Ovary (tissue), 9 donors: ENCODE measurements around the gene TMEM143. TPM values are rescaled to one million over a fixed set of nuclear protein-coding genes. Genes with fewer than 3 reads are reported as not detected.

Source experiments
- DNase-seq, 5 donors: peaks; one replicate each; pipeline ENCODE4 v3.0.0-alpha.2; 2019 to 2020
- H3K27ac ChIP-seq, 2 donors: fragments of 200-600 bp; one replicate each; pipeline versions ENCODE4 v1.5.1 to v1.8.0; 2019 to 2022
- H3K27me3 ChIP-seq: fragments of 200-600 bp; one replicate; pipeline ENCODE4 v1.8.0; 2022
- H3K36me3 ChIP-seq: fragments of 200-600 bp; sonication (generic); one replicate; pipeline ENCODE4 v1.5.1; 2019
- H3K4me1 ChIP-seq: one replicate; pipeline ENCODE4 v1.8.1; 2013; ENCODE audit warnings: mild to moderate bottlenecking, moderate library complexity; ENCODE audit not compliant: insufficient read depth
- H3K4me3 ChIP-seq: fragments of 200-600 bp; sonication (generic); one replicate; pipeline ENCODE4 v1.5.1; 2017
- H3K9me3 ChIP-seq, 2 donors: fragments of 200-600 bp in 1 of 2; sonication (generic) in 1 of 2; one replicate each; pipeline versions ENCODE4 v1.5.1 to v1.8.1; 2013 to 2019; ENCODE audit warnings: mild to moderate bottlenecking in 1 of 2, moderate library complexity in 1 of 2
- CTCF ChIP-seq, 3 donors: fragments of 450-650 bp in 2 of 3; fragments of 200-600 bp in 1 of 3; IDR thresholded peaks; one replicate each; pipeline versions ENCODE4 v1.5.1 to v1.8.0; 2016 to 2022; ENCODE audit warnings: antibody characterized with exemption in 3 of 3, mild to moderate bottlenecking in 1 of 3
- EP300 ChIP-seq: sonication (generic); formaldehyde crosslinking; IDR thresholded peaks from one replicate; pipeline ENCODE4 v1.6.1; 2017; ENCODE audit warnings: antibody characterized with exemption
- POLR2A ChIP-seq: fragments of 450-650 bp; IDR thresholded peaks from one replicate; pipeline ENCODE4 v1.6.1; 2017; ENCODE audit warnings: antibody characterized with exemption, mild to moderate bottlenecking, moderate library complexity
- WGBS, 3 donors: extraction: QIAGEN DNeasy Blood & Tissue Kit in 1 of 3; methylation state at CpG; one replicate each; pipeline versions ENCODE4 v1.1.5 to v1.1.7; 2013 to 2017; 5-methylcytosine and 5-hydroxymethylcytosine counted together
- intact Hi-C, 4 donors: fragments of 100-400 bp; cut with DNase I; formaldehyde crosslinking; loops; one replicate each; pipeline versions ENCODE4 v1.11.0 to v1.15.1; 2022 to 2023
- polyA plus RNA-seq, 2 donors: library from polyadenylated mRNA; stranded (reverse); fragments of 200-250 nt in 1 of 2; fragments of 350-450 nt in 1 of 2; fragmentation: Illumina TruSeq in 1 of 2; extraction: RNeasy Lipid Tissue Mini Kit (QIAGEN cat#74804) in 1 of 2; gene quantifications; one replicate each; pipeline ENCODE4 v1.2.3, GENCODE V29; 2013 to 2014
- total RNA-seq, 7 donors: library from RNA; depleted of rRNA in 2 of 7; stranded (reverse); fragments of >200 nt in 2 of 7; fragmentation: NEBNext Ultra II Directional in 3 of 7; extraction: Animal tissue kit (Norgen Biotek cat#: 25700) in 3 of 7; gene quantifications; one replicate each; pipeline versions ENCODE4 v1.1.0 to v1.2.4, GENCODE V29; 2016 to 2023
- donor health status: DM: no; HTN: no; CAD: no; lungs with moderate emphysema.
- donor health status: DM: no; HTN: no; CAD: no.
- donor health status: Bipolar disorder and iron deficiency.
- donor health status: DM: yes; HTN: yes; CAD: no.
- donor health status: DM: no; HTN: no; CAD: no.
- donor health status: DM: yes; HTN: yes; CAD: no.

Gene TMEM143
- total and polyA plus RNA-seq, 9 donors = 3.3 to 9.7 (median 6.9) TPM

- intact Hi-C loops = no loop called here
- Histone ChIP-seq H3K4me3 (no peak overlapping the region), H3K27ac (no peak overlapping the region), H3K36me3 (no peaks in the 10 kb centered on the region), H3K27me3 (peaks cover 2% of the 10 kb centered on the region), H3K9me3 (no peaks in the 10 kb centered on the region), H3K4me1 (peaks cover 5% of the 10 kb centered on the region)
- DNase-seq = no peak
- 37 to 39% (median 37%) methylated on average over 22 of the region's 22 CpGs for WGBS, 3 donors
- TF ChIP-seq EP300 (no peak), CTCF (IDR thresholded peaks at IDR 0.05) (no peak), POLR2A (no peak)
Observed at GRCh38 chr19:48397263-48398101, 33.7 kb upstream of the TMEM143 start.

GRCh38 chr19:48396824-48397176, 33.1 kb upstream of the TMEM143 start:
- no peak for DNase-seq
- peaks cover 2% of the 10 kb centered on the region for H3K27me3 ChIP-seq
- H3K36me3 ChIP-seq = no peaks in the 10 kb centered on the region
- H3K4me1 ChIP-seq = peaks cover 6% of the 10 kb centered on the region
- TF ChIP-seq POLR2A = no peak
- TF ChIP-seq EP300 = no peak
- TF ChIP-seq CTCF (IDR thresholded peaks at IDR 0.05) = no peak
- WGBS, 3 donors = 25 to 62% (median 39%) methylated on average over 2 of the region's 2 CpGs
- no peak overlapping the region for H3K4me3 ChIP-seq
- H3K27ac ChIP-seq = no peak overlapping the region
- intact Hi-C loops = no loop called here
- H3K9me3 ChIP-seq = no peaks in the 10 kb centered on the region

GRCh38 chr19:48396016-48396823, 32.5 kb upstream of the TMEM143 start:
- no peak overlapping the region for H3K27ac ChIP-seq
- TF ChIP-seq CTCF (IDR thresholded peaks at IDR 0.05) (no peak), POLR2A (no peak), EP300 (no peak)
- H3K9me3 ChIP-seq = no peaks in the 10 kb centered on the region
- no peaks in the 10 kb centered on the region for H3K36me3 ChIP-seq
- peaks cover 9% of the 10 kb centered on the region for H3K4me1 ChIP-seq
- no peak for DNase-seq
- no peak overlapping the region for H3K4me3 ChIP-seq
- 31 to 35% (median 34%) methylated on average over 24 of the region's 24 CpGs for WGBS, 3 donors
- peaks cover 2% of the 10 kb centered on the region for H3K27me3 ChIP-seq
- intact Hi-C loops = no loop called here

GRCh38 chr19:48395499-48395898, 31.8 kb upstream of the TMEM143 start:
- no peak overlapping the region for H3K4me3 ChIP-seq
- intact Hi-C loops = no loop called here
- H3K36me3 ChIP-seq = no peaks in the 10 kb centered on the region
- H3K27ac ChIP-seq = no peak overlapping the region
- no peaks in the 10 kb centered on the region for H3K9me3 ChIP-seq
- H3K4me1 ChIP-seq = peaks cover 9% of the 10 kb centered on the region
- WGBS, 3 donors = 11 to 23% (median 14%) methylated on average over 9 of the region's 9 CpGs
- TF ChIP-seq EP300 (no peak), CTCF (IDR thresholded peaks at IDR 0.05) (no peak), POLR2A (no peak)
- H3K27me3 ChIP-seq = peaks cover 2% of the 10 kb centered on the region
- no peak for DNase-seq
